ENCODE results near the gene IMPDH2.
A peak's percentile ranks its signal among the peaks of the same experiment; 100 is the strongest.

Gene IMPDH2

DNA sequence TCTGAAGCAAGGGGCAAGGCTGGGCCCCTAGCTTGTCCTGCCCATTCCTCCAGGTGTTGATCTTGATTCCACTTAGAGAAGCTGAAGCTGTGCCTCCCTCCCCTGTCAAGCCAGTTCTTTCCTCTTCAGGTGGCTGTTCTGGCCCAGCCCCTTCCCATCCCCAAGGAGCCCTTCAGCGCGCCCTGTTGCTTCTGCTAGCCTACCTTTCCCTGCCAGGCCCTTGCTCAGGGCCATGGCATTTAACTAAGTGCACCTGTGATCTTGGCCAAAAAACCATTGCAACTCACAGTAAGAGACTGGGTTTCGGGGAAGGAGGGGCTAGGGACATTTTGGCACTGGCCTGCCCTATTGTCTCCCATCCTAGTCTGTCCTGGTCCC is 23.9 kb downstream of the IMPDH2 start:
- peak; percentile 74 for DNase-seq

DNA sequence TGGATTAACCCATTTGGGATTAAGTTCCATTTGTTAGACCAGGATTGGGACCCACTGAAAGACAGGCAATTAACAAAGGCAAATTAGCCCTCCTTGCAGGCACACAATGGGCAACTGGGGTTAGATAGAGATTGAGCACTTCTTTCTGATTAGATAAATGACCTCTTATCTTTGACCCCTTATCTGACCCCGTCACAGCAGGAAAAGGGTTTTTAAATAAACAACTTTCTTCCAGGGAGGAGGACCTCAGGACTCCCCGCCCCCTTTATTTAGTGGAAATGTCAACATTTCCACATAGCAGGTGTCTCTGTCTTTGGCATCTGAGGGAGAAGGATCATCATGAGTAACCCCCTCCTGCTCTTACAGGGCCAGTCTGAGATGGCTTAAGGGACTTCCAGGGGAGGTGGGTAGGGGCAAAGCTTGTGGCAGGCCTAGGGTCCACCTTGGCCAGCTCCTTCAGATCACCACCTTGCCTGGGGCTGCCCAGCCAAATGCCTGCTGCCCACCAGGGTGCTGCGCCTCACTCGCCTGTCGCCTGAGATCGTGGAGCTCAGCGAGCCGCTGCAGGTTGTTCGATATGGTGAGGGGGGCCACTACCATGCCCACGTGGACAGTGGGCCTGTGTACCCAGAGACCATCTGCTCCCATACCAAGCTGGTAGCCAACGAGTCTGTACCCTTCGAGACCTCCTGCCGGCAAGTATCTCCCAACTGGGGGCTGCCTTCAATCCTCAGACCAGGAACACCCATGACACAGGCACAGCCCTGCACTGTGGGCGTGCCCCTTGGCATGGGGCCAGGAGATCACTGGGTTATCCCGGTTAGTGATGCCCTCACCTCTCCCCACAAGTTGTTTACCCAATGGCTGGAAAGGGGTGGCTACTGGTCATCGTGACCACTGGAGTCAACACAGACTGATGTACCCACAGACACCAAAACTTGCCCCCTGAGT is 24.6 kb downstream of the IMPDH2 start:
- no peak for DNase-seq

- DNase-seq, result no peak
These were observed 28.0 kb downstream of the IMPDH2 start for GRCh38 chr3:49001155-49001554.

- no peak for DNase-seq
These were observed 29.9 kb downstream of the IMPDH2 start for GRCh38 chr3:48999085-48999858.

DNA sequence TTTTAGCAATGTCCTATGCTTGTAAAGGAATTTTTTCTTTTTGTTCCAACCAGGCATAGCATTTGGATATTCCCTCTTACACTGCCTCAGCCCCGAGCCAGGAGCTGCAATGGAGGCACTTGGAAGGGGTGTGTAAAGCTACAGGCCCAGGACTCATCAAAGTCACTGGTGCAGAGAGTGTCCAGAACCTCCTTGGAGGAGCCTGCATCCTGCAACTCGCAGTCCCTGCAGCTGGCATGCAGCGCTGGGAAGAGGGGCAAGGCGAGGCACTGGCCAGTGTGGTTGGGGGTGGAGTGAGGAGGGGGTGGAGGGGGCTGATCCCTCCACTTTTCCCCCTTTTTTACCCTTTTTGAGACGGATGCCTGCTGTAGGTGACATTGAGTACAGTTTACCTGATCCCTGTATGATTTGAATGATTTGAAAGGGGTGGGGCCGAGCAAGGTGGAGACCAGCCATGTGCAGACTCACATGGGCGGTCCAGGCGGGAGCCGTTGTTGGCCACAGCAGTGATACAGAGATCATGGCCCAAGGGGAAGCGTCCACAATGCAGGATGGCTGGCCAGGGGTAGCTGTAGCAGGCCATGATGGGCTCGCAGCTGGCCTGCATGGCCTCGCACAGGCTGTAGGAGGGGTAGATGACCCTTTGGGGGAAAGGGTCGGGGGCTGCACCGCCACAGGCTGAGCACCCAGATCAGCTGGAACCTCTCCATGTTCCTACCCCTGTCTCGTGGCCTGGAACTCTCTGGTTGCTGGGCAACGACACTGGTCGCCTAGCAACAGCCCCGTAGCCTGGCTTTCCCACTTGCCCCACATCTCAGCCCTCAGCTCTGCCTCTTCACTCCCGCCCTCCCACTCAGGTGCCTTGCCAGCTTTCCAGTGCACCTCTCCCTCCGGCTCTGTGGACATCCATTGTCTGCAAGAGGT is 31.2 kb downstream of the IMPDH2 start:
- DNase-seq, result peak; percentile 24

GRCh38 chr3:48997102-48997635 is 32.0 kb downstream of the IMPDH2 start:
- DNase-seq, result no peak

DNA sequence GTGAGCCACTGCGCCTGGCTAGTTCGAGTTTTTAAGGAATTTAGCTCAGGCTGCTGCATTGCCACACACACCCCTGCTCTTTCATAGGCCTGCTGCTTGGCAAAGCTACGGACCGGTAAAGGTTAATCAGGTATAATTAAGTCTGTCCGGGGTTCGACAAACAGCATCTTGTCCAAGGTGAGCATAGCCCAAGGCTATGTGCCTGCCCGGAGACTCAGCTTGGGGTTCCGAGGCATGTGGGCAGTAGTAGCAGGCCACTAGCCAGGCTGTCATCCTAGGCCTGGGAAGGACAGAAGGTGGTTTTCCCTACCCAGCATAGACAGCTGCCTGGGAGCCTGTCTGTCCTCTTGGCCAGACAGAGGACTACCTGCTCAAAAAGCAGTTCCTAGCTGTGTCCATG is 32.6 kb downstream of the IMPDH2 start:
- no peak for DNase-seq

DNA sequence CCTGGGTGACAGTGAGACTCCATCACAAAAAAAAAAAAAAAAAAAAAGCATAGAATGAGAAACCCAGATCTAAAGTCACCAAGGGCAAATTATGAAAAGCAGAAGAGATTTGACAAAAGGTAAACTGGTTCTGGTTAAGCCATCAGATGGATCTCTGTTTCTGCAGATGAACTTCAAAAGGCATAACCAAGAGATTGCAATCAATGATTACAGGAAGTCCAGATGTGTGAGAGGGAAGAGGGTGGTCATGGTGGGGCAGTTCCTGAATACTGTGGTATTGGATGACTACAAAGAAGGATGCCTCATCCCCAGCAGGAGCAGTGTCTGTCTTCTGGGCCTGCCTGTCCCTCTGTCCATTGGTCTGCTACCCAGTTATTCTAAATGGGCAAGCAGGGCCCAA is 35.4 kb downstream of the IMPDH2 start:
- no peak for DNase-seq

DNA sequence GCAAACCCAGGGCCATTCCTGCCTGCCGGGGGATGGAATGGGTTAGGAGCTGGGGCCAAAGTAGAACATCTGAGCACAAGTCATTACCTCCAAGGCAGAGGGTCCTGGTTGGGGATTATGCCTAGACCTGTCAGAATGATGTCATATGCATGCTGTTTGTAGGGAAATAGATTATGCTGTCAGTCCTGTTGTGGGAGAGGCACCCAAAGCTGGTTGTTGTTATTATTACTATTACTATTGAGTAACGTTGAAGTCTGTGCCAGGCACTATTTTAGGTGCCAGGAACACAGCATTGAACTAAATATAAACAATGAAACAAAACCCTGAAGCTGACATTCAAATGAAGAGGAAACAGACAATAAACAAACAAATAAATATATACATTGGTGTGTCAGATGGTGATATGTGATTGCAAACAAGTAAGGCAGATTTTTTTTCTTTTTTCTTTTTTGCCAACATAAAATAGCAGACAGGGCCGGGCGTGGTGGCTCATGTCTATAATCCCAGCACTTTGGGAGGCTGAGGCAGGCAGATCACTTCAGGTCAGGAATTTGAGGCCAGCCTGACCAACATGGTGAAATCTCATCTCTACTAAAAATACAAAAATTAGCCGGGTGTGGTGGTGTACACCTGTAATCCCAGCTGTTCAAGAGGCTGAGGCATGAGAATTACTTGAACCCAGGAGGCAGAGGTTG is 37.2 kb downstream of the IMPDH2 start:
- DNase-seq, result no peak

DNA sequence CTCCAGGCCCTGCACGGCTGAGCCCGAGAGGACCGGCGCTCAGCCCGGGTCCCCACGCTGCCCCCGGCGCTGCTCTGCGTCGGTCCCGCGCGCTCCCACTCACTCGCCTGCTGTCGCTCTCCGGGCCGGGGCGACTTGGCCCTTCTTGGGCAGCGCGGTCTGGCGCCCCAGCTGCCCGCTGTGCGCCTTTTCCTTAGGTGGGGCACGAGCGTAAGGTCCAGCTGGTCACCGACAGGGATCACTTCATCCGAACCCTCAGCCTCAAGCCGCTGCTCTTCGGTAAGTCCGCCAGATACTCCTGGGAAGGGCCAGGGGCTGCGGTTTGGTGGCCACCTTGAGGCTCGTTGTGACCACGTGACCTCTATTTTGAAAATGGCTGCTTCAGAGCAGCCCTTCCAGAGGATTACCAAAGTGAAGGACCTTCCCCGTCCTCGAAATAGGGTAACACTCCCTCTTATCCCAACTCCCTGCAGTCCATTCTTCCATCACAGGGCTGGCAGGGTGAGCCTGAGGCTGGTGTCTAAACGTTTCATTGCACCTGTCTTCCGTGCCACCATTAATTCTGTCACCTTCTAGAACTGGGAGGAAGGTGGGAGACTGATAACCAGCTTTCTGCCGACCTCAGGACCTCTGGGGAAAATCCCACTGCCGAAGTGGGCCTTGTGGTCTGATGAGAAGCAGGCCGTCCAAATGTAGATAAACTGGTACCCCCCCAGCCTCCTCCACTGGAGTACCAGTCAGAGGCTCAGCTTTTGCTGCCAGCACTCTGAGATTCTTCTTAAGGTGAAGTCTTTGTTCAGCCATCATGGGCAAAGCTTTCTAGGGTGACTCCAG is 38.3 kb downstream of the IMPDH2 start:
- DNase-seq, result peak; percentile 4

GRCh38 chr3:48989796-48990635 is 39.2 kb downstream of the IMPDH2 start, which contains the start of gene P4HTM:
TSS of gene P4HTM (plus strand) at chr3:48990241. CDS start at chr3:48990257, 16 bp downstream.
- peak; percentile 16 for DNase-seq

GRCh38 chr3:48989126-48989795 is 39.9 kb downstream of the IMPDH2 start:
- no peak for DNase-seq

- DNase-seq, result no peak
These were observed 43.3 kb downstream of the IMPDH2 start for GRCh38 chr3:48985831-48986376.

- DNase-seq, result no peak
These were observed 44.5 kb downstream of the IMPDH2 start for GRCh38 chr3:48984663-48985062.

GRCh38 chr3:48983096-48983495 is 46.1 kb downstream of the IMPDH2 start:
- no peak for DNase-seq

DNA sequence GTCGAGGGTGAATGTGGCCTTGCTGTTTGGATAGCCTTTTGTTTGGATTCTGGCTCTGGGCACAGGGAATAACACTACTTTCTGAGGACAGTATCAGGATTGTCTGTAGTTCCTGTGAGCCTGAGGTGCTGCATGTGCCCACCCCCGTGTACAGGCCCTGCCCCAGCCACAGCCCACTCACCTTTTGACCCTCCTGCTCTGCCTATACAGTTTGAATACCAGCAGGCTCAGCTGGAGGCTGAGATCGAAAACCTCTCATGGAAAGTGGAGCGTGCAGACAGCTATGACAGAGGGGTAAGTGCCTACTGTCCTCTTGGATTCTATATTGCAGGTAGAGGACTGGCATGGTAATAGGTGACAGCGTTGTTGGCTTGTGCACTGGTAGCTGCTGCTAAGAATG is 46.5 kb downstream of the IMPDH2 start:
- no peak for DNase-seq

- no peak for DNase-seq
These were observed 47.2 kb downstream of the IMPDH2 start for GRCh38 chr3:48982016-48982415.

DNA sequence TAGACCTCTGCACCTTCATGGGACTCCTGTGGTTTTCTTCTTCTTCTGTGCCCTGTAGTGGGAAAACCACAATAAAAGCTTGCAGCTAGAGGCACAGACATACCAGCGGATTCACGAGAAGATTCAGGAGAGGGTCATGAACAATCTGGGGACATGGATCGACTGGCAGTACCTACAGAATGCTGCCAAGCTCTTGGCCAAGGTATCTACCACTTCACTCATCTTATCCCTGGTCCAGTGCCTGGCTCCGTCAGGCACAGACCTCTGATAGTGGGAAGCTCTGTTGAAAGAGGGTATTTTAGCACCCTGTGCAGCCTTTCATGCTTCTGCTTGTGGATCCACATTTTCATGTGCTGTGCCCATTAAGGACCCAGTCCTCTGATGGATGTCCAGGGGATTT is 48.9 kb downstream of the IMPDH2 start:
- no peak for DNase-seq

DNA sequence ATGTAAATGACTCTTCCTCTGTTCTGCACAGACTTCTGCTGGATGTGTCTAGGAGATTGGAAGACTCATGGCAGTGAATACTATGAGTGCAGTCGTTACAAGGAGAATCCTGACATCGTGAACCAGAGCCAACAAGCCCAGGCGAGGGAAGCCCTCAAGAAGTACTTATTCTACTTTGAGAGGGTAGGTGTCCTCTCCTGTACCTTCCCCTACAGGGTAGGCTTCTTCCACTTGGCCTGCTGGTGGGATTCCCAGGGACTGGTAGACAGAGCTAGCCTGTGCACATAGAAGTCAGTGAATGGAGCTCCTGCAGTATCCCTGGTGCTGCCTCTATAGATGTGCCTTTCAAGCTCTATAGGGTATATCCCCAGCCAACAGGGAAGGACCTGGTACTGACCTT is 49.7 kb downstream of the IMPDH2 start:
- no peak for DNase-seq
